ENCODE measurements around the gene DIP2B. TPM values are rescaled to one million over a fixed set of nuclear protein-coding genes. Genes with fewer than 3 reads are reported as not detected.

Gene DIP2B
- total and polyA plus RNA-seq, 2 experiments from 2014 or later = 5.6 to 17.9 TPM

DNA sequence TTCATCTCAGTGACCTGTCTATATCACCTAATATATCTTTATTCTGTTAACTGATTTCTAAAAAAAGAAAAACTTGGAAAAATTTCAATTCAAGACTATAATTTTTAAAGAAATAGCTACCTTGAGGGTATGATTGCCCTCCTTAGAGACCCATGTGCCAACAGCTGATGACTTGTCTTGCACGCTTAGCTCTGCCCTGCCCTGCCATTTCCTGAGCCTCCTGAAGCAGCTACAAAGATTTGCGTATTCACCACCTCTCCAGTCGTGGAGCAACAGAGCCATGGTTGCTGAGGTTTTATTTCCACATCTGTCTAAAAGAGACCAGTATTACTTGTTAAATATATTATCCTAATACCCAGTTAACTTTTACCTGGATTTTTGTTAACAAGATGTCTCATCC lies 167.4 kb downstream of the DIP2B start:
- H3K9me2 ChIP-seq (ENCODE audit: insufficient read depth) = no peaks in the 10 kb centered on the region
- TF ChIP-seq EZH2 (IDR thresholded peaks at IDR 0.05; ENCODE audit: insufficient read depth, poor library complexity, severe bottlenecking) (no peak), EZH2phosphoT487 (IDR thresholded peaks at IDR 0.05; ENCODE audit: insufficient read depth, low read depth) (no peak)
- H3F3A ChIP-seq (ENCODE audit: insufficient read depth) = no peaks in the 10 kb centered on the region
- peaks cover 11% of the 10 kb centered on the region for H3K36me3 ChIP-seq (ENCODE audit: low read depth)
- H3K4me2 ChIP-seq (ENCODE audit: unreplicated experiment) = no peak overlapping the region
- WGBS, 2 experiments (ENCODE audit: low coverage in 1 of 2, low lambda C conversion rate in 2 of 2, missing lambda C conversion rate in 2 of 2) = 94 to 100% methylated on average over 3 of the region's 3 CpGs
- no peak for DNase-seq
- no peaks in the 10 kb centered on the region for H3K79me2 ChIP-seq (ENCODE audit: insufficient read depth)
- no peaks in the 10 kb centered on the region for H3K9me3 ChIP-seq (ENCODE audit: low read depth)
- in situ Hi-C loops (cut with MboI) = no loop called here
- H3K4me1 ChIP-seq (ENCODE audit: insufficient read depth) = no peaks in the 10 kb centered on the region
- H2AFZ ChIP-seq = no peak overlapping the region
- H3K4me3 ChIP-seq = no peak overlapping the region
- H3K27ac ChIP-seq = no peak overlapping the region
- no peaks in the 10 kb centered on the region for H3K27me3 ChIP-seq (replicated peaks; ENCODE audit: insufficient read depth)
- no peak overlapping the region for H3K9ac ChIP-seq
- H4K20me1 ChIP-seq (ENCODE audit: insufficient read depth) = 0 out of 2 replicates have a peak, but pooled peaks cover 4% of the 10 kb centered on the region

- Histone ChIP-seq H3K27me3 (replicated peaks; ENCODE audit: insufficient read depth) (no peaks in the 10 kb centered on the region), H3F3A (ENCODE audit: insufficient read depth) (no peaks in the 10 kb centered on the region; the same call in 1 of the 2 replicates), H3K9ac (no peak overlapping the region), H2AFZ (no peak overlapping the region), H3K9me2 (ENCODE audit: insufficient read depth) (no peaks in the 10 kb centered on the region), H3K79me2 (ENCODE audit: insufficient read depth) (no peaks in the 10 kb centered on the region), H3K4me1 (ENCODE audit: insufficient read depth) (no peaks in the 10 kb centered on the region), H3K9me3 (ENCODE audit: low read depth) (no peaks in the 10 kb centered on the region), H3K27ac (no peak overlapping the region), H3K36me3 (ENCODE audit: low read depth) (peaks cover 14% of the 10 kb centered on the region), H4K20me1 (ENCODE audit: insufficient read depth) (no peaks in the 10 kb centered on the region), H3K4me2 (ENCODE audit: unreplicated experiment) (no peak overlapping the region), H3K4me3 (no peak overlapping the region)
- no peak for DNase-seq
- TF ChIP-seq EZH2phosphoT487 (IDR thresholded peaks at IDR 0.05; ENCODE audit: insufficient read depth, low read depth) (no peak), EZH2 (IDR thresholded peaks at IDR 0.05; ENCODE audit: insufficient read depth, poor library complexity, severe bottlenecking) (no peak)
- 97 to 100% methylated on average over 4 of the region's 4 CpGs for WGBS, 2 experiments (ENCODE audit: low coverage in 1 of 2, low lambda C conversion rate in 2 of 2, missing lambda C conversion rate in 2 of 2)
- in situ Hi-C loops (cut with MboI) = no loop called here
Measured at GRCh38 chr12:50676756-50677155, 172.0 kb downstream of the DIP2B start.

DNA sequence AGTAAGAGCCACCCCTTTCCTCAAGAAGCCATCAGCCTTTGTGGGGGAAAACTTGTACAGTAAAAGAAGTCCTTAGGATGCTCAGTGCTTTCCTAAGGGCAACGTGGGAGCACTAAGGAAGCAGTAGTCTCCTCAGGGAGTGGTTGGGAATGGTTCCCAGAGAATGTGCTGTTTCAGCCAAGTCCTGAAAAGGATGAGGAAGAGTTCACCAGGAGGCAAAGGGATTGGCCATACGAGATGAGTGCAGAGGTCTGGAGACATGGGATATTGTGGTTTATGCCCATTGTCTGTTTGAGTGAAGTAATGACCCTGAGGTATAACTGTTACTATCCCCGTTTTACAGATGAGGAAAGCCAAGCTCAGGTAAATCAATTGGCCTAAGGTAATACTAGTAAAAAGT lies 173.1 kb downstream of the DIP2B start:
- Histone ChIP-seq H3K9ac (no peak overlapping the region), H3K9me2 (ENCODE audit: insufficient read depth) (no peaks in the 10 kb centered on the region), H2AFZ (no peak overlapping the region), H3K4me1 (ENCODE audit: insufficient read depth) (no peaks in the 10 kb centered on the region), H3K27me3 (replicated peaks; ENCODE audit: insufficient read depth) (no peaks in the 10 kb centered on the region), H3K4me2 (ENCODE audit: unreplicated experiment) (no peak overlapping the region), H3K36me3 (ENCODE audit: low read depth) (peaks cover 17% of the 10 kb centered on the region), H3K4me3 (no peak overlapping the region), H3K9me3 (ENCODE audit: low read depth) (no peaks in the 10 kb centered on the region), H3F3A (ENCODE audit: insufficient read depth) (no peaks in the 10 kb centered on the region; the same call in 1 of the 2 replicates), H3K79me2 (ENCODE audit: insufficient read depth) (no peaks in the 10 kb centered on the region), H3K27ac (no peak overlapping the region), H4K20me1 (ENCODE audit: insufficient read depth) (no peaks in the 10 kb centered on the region)
- in situ Hi-C loops (cut with MboI) = no loop called here
- no peak for TF ChIP-seq EZH2 (IDR thresholded peaks at IDR 0.05; ENCODE audit: insufficient read depth, poor library complexity, severe bottlenecking)
- TF ChIP-seq EZH2phosphoT487 (IDR thresholded peaks at IDR 0.05; ENCODE audit: insufficient read depth, low read depth) = no peak
- DNase-seq = peak; percentile 26
- 59 to 61% methylated on average over 3 of the region's 3 CpGs for WGBS, 2 experiments (ENCODE audit: low coverage in 1 of 2, low lambda C conversion rate in 2 of 2, missing lambda C conversion rate in 2 of 2)

GRCh38 chr12:50678650-50679365 lies 174.0 kb downstream of the DIP2B start:
- in situ Hi-C loops (cut with MboI) = no loop called here
- H3K4me3 ChIP-seq = no peak overlapping the region
- DNase-seq = no peak
- TF ChIP-seq EZH2phosphoT487 (IDR thresholded peaks at IDR 0.05; ENCODE audit: insufficient read depth, low read depth) = no peak
- no peak for TF ChIP-seq EZH2 (IDR thresholded peaks at IDR 0.05; ENCODE audit: insufficient read depth, poor library complexity, severe bottlenecking)
- no peak overlapping the region for H3K4me2 ChIP-seq (ENCODE audit: unreplicated experiment)
- 63 to 65% methylated on average over 4 of the region's 4 CpGs for WGBS, 2 experiments (ENCODE audit: low coverage in 1 of 2, low lambda C conversion rate in 2 of 2, missing lambda C conversion rate in 2 of 2)
- no peaks in the 10 kb centered on the region for H3K9me2 ChIP-seq (ENCODE audit: insufficient read depth)
- no peak overlapping the region for H3K9ac ChIP-seq
- H3F3A ChIP-seq (ENCODE audit: insufficient read depth) = no peaks in the 10 kb centered on the region; the same call in 1 of the 2 replicates
- H3K4me1 ChIP-seq (ENCODE audit: insufficient read depth) = no peaks in the 10 kb centered on the region
- no peaks in the 10 kb centered on the region for H3K9me3 ChIP-seq (ENCODE audit: low read depth)
- no peaks in the 10 kb centered on the region for H3K79me2 ChIP-seq (ENCODE audit: insufficient read depth)
- peaks cover 17% of the 10 kb centered on the region for H3K36me3 ChIP-seq (ENCODE audit: low read depth)
- H3K27ac ChIP-seq = no peak overlapping the region
- no peaks in the 10 kb centered on the region for H4K20me1 ChIP-seq (ENCODE audit: insufficient read depth)
- H3K27me3 ChIP-seq (replicated peaks; ENCODE audit: insufficient read depth) = no peaks in the 10 kb centered on the region
- no peak overlapping the region for H2AFZ ChIP-seq

Data from GM23248 (cell line).